ENCODE measurements around the gene FIZ1. TPM values are rescaled to one million over a fixed set of nuclear protein-coding genes. Genes with fewer than 3 reads are reported as not detected.

FIZ1 gene
- total RNA-seq, 1 experiment from 2014 or later, result 10.0 TPM

DNA sequence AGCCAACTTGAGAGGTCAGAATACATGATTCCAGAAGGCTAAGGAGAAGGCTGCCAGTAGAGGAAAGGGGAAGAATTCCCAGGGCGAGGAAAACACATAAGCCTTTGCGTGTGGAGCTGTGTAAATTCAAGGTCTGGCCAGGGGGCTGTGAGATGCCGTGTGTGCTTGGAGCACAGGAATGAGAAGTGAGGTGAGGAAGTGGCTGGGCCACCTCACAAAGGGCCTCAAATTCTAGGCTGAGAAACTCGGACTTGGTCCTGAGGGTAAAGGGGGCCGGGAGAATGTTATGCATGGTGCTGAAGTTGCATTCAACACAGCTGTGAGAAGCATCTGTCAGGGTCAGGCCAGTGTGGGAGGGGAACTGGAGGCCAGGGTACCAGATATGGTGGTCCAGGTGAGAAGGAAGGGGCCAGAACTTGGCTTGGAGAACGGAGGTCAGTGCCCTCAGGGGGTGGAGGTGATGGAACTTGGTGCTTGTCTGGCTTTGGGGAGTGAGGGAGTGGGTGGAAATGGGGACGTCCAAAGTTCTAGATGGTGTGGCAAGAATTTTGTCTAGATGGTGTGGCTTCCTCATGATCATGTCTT lies 36.6 kb upstream of the FIZ1 start:
- no peak for DNase-seq (ENCODE audit: low read depth)

DNA sequence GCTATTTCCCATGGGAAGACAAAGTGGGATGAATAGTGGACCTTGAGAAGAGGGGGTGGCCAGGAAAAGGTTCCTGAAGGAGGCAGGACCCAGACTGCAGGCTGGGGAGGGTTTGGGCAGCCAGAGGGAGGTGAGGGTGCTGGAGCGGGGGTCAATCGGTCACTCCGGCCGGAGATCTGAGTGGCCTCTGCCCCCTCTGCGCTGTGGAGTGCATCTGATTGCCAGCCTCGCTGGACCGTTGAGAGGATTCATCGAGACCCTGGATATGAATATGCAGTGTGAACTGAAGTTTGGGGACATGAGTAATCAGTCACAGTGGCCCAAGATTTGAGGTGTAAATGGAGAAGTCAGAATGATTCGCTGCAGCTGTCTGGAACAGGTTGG lies 36.0 kb upstream of the FIZ1 start:
- no peak for DNase-seq (ENCODE audit: low read depth)

DNA sequence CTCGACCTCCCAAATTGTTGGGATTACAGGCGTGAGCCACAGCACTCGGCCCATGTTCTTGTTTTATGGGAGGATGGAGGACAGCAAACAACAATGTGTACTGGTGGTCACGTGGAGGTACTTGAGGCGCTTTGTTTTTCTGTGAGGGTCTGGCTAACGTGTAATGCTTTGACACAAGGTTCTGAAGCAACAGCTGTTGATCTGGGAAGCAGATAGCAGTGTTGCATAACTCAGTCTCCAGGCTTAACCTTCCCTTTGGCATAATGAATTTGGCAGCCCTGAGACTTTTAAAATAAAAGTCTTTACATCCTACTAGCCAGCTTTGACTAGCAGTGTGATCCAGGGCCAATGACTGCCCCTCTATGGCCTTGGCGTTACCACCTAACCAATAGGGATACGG lies 34.5 kb upstream of the FIZ1 start:
- no peak for DNase-seq (ENCODE audit: low read depth)

DNA sequence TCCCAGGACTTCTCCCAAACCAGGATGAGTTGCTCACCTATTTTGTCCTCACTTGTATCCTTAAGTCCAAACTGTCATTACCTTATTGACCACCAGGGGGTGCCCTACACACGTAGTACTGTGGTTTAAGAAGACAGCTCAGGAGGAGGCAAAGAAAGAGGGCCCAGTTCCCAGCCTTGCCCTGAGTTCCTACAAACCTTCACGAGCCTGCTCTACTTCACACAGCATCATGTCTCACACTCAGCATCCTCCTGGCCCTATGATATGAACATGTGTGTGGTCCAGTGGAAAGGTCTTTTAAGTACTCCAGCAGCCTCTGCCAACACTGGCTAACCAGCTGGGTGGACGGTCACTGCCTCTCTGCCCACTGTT lies 33.1 kb upstream of the FIZ1 start:
- DNase-seq (ENCODE audit: low read depth), result peak; percentile 79

DNA sequence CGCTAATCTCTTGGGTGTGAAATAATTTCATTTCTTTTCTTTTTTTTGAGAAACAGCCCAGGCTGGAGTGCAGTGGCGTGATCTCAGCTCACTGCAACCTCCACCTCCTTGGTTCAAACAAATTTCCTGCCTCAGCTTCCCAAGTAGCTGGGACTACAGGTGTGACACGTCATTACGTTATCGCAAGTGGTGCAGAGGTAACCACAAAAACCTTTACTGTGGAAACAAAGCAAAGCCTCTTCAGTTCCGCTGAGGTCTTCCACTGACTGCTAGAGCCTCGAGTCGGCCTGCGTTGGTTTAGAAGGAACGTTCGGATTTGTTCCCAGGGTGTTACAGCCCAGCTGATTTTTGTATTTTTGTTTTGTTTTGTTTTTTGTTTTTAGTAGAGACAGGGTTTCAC lies 27.0 kb upstream of the FIZ1 start:
- DNase-seq (ENCODE audit: low read depth), result no peak

DNA sequence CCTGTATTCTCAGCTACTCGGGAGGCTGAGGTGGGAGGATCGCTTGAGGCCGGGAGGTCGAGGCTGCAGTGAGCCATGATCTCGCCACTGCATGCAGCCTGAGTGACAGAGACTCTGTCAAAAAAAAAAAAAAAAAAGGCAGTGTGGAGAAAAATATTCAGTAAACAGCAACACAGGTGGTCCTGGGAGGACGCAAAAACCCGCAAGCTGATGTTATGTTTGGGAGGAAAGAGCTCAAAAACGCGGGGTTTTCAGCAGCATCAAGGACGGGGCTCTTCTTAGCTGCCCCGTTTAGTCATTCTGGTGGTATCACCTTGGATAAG lies 25.6 kb upstream of the FIZ1 start:
- no peak for DNase-seq (ENCODE audit: low read depth)

DNA sequence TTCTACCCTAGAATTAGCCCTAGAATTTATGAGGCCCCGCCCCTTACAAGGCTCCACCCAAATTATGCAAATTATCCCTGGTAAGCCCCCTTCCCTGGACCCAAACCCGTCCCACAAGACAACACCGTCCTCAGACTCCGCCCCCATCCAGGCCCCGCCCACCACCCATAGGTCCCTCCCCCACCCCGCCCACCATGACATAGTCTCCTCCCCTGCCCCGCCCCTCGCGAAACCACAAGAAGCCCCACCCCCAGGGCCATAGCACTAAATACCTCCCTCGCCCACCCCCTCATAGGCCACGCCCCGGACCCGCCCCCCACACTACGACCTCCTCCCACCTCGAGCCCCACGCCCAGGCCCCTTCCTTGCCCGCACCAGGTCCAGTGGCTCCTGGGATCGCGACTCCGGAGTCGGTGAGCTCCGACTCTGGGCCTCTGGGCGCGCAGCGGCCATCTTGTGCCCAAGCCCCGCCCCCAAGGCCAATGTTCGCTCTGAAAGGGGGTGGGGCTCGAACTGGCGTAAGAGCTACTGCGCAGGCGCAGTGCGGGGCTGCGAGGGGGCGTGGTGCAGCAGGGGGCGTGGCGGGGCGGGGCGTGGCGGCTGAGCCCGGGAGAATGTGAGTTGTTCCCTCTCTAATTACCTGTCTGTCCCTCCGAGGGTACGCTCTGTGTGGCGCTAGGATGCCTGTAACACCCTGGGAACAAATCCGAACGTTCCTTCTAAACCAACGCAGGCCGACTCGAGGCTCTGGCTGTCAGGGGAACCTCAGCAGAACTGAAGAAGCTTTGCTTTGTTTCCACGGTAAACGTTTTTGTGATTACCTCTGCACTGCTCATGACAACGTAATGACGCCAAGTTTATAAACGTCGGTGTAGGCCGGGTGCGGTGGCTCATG lies 25.0 kb upstream of the FIZ1 start, which contains the start of gene ZNF784:
Gene ZNF784 (minus strand): TSS at position 458 of the 895 bp plus-strand sequence. CDS start 5 bp downstream, at position 453.
- peak; percentile 76 for DNase-seq (ENCODE audit: low read depth)

DNA sequence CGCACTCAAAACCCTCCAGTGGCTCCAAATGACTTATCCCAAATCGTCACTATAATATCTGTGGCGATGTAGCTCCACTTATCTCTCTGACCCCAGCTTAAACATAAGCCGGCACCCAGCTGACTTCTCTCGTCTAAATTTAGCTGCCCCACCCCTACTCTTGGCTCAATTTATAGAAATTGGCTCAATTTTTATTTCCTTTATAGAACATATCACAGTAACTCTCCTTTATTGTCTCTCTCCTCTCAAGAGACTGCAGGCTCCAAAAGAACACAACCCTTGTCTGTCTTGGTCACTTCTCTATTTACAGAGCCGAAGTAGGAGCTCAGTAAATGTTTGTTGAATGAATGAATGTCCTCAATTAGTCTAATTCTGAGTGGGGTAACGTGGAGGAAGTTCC lies 24.2 kb upstream of the FIZ1 start:
- no peak for DNase-seq (ENCODE audit: low read depth)

DNA sequence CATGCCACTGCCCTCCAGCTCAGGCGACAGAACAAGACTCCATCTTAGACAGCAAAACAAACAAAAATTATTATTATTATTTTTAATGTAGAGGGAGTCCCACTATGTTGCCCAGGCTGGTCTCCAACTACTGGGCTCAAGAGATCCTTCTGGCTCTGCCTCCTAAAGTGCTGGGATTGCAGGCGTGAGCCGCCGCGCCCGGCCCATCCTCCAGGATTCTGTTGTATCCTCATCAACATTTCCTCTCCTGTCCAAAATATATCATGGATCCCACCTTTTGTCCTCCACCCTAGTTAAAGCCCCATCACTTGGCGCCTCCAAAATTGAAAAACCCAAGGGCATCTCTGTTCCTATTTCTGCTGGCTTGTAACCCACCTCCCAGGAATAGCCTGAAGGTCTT lies 23.8 kb upstream of the FIZ1 start:
- no peak for DNase-seq (ENCODE audit: low read depth)

DNA sequence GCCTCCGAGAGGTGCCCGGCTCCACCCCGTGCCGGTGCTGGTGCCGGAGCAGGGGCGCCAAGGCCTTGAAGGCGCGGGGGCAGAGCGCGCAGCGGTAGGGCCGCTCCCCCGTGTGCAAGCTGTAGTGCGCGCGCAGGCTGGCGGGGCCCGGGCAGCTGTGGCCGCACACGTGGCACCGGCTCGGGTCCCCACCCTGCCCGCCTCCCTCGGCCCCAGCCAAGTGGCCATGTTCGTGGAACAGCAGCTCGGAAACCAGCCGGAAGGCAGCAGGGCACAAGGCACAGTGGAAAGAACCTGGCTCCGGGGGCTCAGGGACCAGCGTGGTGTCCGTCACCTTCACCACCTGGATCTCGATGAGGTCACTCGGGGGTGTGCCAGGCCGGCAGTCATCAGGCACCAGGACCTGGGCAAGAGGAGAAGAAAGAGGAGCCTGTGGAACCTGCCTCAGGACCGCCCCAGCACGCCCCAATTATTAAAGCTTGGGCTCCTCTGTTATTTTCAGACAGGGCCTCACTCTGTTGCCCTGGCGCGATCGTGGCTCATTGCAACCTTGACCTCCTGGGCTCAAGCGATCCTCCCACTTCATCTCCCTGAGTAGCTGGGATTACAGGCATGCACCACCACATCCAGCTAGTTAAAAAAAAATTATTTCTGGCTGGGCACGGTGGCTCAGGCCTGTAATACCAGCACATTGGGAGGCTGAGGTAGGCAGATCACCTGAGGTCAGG lies 23.1 kb upstream of the FIZ1 start:
- DNase-seq (ENCODE audit: low read depth), result no peak

DNA sequence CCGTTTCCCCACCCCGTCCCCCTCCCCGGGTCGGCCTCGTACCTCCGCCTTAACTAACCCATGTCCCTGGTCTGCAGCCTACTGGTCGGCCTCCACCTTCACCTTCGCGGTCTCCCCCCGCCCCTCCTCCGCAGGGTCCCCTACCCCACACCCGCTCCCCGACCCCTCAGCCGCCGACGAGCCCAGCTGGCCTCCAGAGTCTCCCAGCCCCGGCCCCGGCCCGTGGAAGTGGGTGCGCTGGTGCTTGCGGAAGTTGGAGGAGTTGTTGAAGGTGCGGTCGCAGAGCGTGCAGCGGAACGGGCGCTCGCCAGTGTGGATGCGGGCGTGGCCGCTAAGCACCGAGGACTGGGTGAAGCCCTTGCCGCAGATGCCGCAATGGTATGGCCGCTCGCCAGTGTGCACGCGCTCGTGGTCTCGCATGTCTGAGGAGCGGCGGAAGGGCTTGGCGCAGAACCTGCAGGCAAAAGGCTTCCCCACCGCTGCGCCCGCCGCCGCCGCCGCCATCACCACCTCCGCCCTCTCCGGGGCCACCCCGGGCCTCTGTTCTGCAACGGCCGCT lies 22.4 kb upstream of the FIZ1 start:
- no peak for DNase-seq (ENCODE audit: low read depth)

DNA sequence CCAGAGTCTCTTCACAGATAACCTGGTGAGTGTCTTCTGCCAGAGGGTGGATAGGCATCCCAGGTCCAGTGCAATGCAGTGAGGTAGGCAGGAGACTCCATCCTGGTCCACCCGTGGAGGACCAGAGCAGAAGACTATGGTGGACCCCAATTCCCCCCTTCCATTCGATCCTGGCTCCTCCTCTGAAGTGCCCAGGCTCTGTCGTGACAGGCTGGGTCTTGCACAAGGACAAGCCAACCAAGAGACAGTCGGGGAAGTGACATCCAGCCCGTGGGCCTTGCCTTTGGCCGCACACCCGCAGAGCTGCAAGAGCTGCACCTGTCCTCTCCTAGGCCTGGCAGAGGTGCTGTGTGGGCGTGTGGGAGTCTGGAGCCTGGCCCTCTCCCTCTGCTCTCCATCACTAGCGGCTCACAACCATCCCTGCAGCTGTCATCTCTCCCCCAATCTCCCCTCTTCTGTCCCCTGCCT lies 21.9 kb upstream of the FIZ1 start:
- no peak for DNase-seq (ENCODE audit: low read depth)

DNA sequence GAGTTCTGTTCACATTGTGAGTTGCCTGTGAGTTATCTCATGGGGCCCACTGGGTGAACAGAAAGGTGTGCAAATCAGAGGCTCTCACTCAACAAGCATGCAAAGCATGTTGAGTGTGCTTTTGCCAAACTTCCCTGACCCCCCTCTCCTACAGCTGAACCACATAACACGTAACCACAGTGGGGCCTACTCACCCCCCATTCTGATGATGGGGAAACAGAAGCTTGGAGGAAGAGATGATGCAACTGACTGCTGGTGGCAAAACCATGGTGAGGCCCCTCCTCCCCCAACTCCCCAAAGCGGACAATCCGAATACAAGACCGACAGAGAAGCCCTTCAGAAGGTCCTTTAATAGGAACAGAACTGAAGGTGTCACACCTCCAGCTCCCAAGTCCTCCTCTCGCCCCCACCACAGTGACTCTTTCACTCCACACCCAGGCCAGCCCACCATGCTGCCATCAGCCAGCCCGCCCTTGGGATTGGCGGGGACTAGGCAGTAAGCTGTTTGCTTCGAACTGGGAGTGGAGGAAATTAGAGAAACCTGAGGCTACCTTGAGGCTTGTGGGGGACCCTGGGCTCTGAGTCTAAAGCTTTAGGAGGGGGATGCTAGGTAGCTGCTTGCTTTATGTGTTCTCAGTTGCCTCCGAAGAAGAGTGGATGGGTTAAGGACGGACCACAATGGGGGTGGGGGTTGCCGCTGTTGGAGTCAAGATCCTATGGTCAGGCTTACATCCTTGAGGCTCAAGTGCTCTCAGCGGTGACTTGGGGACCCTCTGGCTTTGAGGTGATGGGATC lies 21.3 kb upstream of the FIZ1 start:
- DNase-seq (ENCODE audit: low read depth), result no peak

DNA sequence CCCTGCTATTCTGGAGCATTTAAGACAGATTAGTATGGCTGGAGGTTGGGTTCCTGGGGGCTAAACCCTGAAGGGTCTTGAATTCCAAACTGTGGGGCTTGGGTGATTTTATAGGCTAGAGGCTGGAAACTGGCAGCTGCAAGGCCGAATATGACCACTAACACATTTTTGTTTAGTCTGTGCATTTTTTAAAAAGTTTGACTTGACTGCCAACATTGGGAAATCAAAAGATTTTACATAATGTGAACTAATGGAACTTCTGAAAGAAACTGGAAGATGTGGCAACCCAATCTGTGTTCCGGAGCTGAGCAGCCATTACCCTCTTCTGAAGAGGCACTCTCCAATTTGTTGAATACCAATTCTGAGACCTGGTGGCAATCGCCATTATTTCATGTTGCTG lies 20.0 kb upstream of the FIZ1 start:
- no peak for DNase-seq (ENCODE audit: low read depth)

DNA sequence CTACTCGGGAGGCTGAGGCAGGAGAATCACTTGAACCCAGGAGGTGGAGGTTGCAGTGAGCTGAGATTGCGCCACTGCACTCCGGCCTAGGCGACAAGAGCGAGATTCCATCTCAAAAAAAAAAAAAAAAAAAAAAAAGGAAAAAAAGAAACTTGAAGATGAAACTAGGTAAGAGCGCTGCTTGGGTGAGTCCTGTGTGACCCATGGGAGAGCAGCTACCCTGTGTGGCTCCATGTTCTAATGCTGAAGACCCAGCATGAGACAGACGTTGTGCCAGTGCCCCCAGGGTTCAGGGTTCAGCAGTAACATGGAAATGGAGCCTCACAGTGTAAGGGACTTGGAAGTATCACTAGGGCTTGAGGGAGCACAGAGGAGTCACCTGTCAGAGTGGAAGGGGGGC lies 19.1 kb upstream of the FIZ1 start:
- DNase-seq (ENCODE audit: low read depth), result no peak

DNA sequence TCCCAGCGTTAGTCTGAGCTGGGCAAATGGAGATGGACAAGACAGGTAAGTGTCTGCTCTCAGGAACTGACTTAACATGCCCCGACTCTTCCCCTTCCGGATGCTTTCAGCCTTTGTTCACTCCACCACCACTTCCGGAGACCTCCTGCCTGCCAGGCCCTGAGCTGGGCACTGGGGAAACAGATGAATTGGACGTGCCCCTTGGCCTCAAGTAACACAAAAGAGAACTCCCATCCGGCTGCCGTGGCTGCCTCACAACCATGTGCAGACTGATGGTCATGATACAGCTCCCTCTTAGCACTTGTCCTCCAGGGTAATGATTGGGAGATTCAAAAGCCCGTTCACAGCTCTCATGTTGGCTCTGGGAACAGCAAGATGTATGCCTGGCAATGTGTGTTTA lies 18.1 kb upstream of the FIZ1 start:
- peak; percentile 37 for DNase-seq (ENCODE audit: low read depth)

DNA sequence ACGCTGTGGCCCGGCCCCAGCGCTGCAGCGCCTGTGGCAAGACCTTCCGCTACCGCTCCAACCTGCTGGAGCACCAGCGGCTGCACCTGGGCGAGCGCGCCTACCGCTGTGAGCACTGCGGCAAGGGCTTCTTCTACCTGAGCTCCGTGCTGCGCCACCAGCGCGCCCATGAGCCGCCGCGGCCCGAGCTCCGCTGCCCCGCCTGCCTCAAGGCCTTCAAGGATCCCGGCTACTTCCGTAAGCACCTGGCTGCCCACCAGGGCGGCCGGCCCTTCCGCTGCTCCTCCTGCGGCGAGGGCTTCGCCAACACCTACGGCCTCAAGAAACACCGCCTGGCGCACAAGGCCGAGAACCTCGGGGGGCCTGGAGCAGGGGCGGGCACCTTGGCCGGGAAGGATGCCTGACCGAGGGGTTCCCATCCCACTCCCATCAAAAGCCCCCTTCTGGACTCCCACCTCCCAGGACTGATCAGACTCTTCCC lies 17.1 kb upstream of the FIZ1 start:
- DNase-seq (ENCODE audit: low read depth), result no peak

DNA sequence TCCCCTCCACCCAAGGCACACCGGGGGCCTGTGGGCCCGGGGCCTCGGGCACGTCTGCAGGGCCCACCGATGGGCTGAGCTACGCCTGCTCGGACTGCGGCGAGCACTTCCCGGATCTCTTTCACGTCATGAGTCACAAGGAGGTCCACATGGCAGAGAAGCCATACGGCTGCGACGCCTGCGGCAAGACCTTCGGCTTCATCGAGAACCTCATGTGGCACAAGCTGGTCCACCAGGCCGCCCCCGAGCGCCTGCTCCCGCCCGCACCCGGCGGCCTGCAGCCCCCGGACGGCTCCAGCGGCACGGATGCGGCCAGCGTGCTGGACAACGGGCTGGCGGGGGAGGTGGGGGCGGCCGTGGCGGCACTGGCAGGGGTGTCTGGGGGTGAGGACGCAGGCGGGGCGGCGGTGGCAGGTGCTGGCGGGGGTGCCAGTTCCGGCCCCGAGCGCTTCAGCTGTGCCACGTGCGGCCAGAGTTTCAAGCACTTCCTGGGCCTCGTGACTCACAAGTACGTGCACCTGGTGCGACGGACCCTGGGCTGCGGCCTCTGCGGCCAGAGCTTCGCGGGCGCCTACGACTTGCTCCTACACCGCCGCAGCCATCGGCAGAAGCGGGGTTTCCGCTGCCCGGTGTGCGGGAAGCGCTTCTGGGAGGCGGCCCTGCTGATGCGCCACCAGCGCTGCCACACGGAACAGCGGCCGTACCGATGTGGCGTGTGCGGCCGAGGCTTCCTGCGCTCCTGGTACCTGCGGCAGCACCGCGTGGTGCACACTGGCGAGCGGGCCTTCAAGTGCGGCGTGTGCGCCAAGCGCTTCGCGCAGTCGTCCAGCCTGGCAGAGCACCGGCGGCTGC lies 16.5 kb upstream of the FIZ1 start:
- DNase-seq (ENCODE audit: low read depth), result no peak

DNA sequence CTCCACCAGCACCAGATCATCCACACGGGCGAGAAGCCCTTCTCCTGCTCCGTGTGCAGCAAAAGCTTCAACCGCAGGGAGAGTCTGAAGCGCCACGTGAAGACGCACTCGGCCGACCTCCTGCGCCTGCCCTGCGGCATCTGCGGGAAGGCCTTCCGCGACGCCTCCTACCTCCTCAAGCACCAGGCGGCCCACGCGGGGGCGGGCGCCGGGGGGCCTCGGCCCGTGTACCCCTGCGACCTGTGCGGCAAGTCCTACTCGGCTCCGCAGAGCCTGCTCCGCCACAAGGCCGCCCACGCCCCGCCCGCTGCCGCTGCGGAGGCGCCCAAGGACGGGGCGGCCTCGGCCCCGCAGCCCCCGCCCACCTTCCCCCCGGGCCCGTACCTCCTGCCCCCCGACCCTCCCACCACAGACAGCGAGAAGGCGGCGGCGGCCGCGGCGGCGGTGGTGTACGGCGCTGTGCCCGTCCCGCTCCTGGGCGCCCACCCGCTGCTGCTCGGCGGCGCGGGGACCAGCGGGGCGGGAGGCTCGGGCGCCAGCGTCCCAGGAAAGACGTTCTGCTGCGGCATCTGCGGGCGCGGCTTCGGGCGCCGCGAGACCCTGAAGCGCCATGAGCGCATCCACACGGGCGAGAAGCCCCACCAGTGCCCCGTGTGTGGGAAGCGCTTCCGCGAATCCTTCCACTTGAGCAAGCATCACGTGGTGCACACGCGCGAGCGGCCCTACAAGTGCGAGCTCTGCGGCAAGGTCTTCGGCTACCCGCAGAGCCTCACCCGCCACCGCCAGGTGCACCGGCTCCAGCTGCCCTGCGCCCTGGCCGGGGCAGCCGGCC lies 15.6 kb upstream of the FIZ1 start:
- DNase-seq (ENCODE audit: low read depth), result no peak
